Measurements from ENCODE around the gene TMEM201.
"Not testable (repeated sequence)": the region's sequence is repeated elsewhere in the genome, so short reads cannot be mapped to it uniquely, and the experiment has no call there.

Gene TMEM201

GRCh38 chr1:9624081-9624480 is 35.4 kb downstream of the TMEM201 start:
- DNase-seq, result no peak

- DNase-seq, result not testable (repeated sequence)
Measured at GRCh38 chr1:9625030-9625429, 36.3 kb downstream of the TMEM201 start.

GRCh38 chr1:9626201-9626608 is 37.5 kb downstream of the TMEM201 start:
- no peak for DNase-seq

GRCh38 chr1:9628541-9629444 is 40.1 kb downstream of the TMEM201 start:
- peak; percentile 45 to 56 for DNase-seq

- DNase-seq, result peak; percentile 60 to 69
Measured at GRCh38 chr1:9629445-9630201, 40.9 kb downstream of the TMEM201 start.

- no peak for DNase-seq
Measured at GRCh38 chr1:9630331-9631111, 41.8 kb downstream of the TMEM201 start.

- DNase-seq, result no peak
Measured at GRCh38 chr1:9631613-9632012, 42.9 kb downstream of the TMEM201 start.

- no peak for DNase-seq
Measured at GRCh38 chr1:9633493-9633892, 44.8 kb downstream of the TMEM201 start.

GRCh38 chr1:9634582-9634981 is 45.9 kb downstream of the TMEM201 start:
- DNase-seq, result no peak

- DNase-seq, result no peak
Measured at GRCh38 chr1:9639227-9639626, 50.5 kb downstream of the TMEM201 start.

- DNase-seq, result no peak
Measured at GRCh38 chr1:9643351-9644256, 54.9 kb downstream of the TMEM201 start.

- no peak for DNase-seq
Measured at GRCh38 chr1:9646037-9646436, 57.3 kb downstream of the TMEM201 start.

GRCh38 chr1:9648171-9648570 is 59.5 kb downstream of the TMEM201 start:
- no peak for DNase-seq

GRCh38 chr1:9649769-9650168 is 61.1 kb downstream of the TMEM201 start:
- DNase-seq, result no peak

- DNase-seq, result no peak
Measured at GRCh38 chr1:9651220-9651564, 62.5 kb downstream of the TMEM201 start.

GRCh38 chr1:9651565-9652378 is 63.1 kb downstream of the TMEM201 start, which contains the start of gene PIK3CD:
TSS of gene PIK3CD (plus strand) at chr1:9651731. CDS start at chr1:9710456, 58,725 bp downstream.
- peak; percentile 24 to 37 for DNase-seq

GRCh38 chr1:9652379-9653209 is 63.9 kb downstream of the TMEM201 start:
- DNase-seq, result peak; percentile 15 to 29

GRCh38 chr1:9653210-9653490 is 64.4 kb downstream of the TMEM201 start:
- no peak for DNase-seq

- DNase-seq, result peak; percentile 32 to 34
Measured at GRCh38 chr1:9653491-9654050, 64.9 kb downstream of the TMEM201 start.

Data from stimulated activated CD4-positive, alpha-beta T cell treated with anti-CD3 and anti-CD28 coated beads, Interleukin-2, amount 100 ng/mL, for 48 hours (primary cell).